ENCODE measurements around the gene ZBED4. TPM values are rescaled to one million over a fixed set of nuclear protein-coding genes. Genes with fewer than 3 reads are reported as not detected.

Gene ZBED4
- total RNA-seq, 1 donor from 2014 or later, result 4.1 TPM

DNA sequence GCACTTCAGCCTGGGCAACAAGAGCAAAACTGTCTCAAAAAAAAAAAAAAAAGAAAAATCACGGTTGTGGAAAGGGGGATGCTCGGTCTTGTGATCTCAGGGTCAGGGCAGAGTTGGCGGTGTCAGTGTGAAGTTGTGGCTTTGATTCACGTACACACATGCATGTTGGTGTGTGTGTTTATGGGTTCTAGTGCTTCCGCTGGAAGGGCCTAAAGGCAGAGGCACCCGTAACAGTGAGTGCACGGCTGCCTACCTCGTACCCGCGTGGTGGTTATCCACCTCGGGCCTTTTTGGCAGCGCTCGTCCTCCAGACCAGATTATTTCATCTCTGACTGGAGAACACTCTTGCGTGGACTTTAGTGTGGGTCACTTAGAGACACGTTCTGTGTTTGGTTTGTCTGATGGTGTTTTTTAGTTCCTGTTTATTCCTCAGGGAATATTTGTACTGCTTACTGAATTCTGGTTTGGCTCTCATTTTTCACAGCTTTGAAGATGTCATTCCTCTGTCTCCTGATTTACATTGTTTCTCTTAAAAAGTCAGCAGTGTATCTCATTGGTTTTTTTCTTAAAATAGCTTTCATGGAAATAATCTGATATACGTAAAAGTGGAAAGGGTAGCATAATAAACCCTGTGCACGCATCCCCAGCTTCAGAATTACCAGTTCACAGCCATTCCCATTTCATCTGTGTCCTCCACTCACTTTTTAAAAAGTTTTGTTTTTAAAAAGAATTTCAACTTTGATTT is 15.6 kb downstream of the ZBED4 start:
- peaks cover 26% of the 10 kb centered on the region for H3K36me3 ChIP-seq
- intact Hi-C loops (cut with micrococcal nuclease), result no loop called here
- TF ChIP-seq, protein P1, sequence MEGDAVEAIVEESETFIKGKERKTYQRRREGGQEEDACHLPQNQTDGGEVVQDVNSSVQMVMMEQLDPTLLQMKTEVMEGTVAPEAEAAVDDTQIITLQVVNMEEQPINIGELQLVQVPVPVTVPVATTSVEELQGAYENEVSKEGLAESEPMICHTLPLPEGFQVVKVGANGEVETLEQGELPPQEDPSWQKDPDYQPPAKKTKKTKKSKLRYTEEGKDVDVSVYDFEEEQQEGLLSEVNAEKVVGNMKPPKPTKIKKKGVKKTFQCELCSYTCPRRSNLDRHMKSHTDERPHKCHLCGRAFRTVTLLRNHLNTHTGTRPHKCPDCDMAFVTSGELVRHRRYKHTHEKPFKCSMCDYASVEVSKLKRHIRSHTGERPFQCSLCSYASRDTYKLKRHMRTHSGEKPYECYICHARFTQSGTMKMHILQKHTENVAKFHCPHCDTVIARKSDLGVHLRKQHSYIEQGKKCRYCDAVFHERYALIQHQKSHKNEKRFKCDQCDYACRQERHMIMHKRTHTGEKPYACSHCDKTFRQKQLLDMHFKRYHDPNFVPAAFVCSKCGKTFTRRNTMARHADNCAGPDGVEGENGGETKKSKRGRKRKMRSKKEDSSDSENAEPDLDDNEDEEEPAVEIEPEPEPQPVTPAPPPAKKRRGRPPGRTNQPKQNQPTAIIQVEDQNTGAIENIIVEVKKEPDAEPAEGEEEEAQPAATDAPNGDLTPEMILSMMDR (IDR thresholded peaks at IDR 0.05; ENCODE audit: borderline replicate concordance), result no peak
- H3K27ac ChIP-seq (replicated peaks), result no peak overlapping the region
- H3K4me1 ChIP-seq, result no peaks in the 10 kb centered on the region
- H3K9me3 ChIP-seq (replicated peaks), result peaks cover 48% of the 10 kb centered on the region
- no peaks in the 10 kb centered on the region for H3K27me3 ChIP-seq (ENCODE audit: low read depth)
- DNase-seq, result no peak
- no peak overlapping the region for H3K4me3 ChIP-seq

DNA sequence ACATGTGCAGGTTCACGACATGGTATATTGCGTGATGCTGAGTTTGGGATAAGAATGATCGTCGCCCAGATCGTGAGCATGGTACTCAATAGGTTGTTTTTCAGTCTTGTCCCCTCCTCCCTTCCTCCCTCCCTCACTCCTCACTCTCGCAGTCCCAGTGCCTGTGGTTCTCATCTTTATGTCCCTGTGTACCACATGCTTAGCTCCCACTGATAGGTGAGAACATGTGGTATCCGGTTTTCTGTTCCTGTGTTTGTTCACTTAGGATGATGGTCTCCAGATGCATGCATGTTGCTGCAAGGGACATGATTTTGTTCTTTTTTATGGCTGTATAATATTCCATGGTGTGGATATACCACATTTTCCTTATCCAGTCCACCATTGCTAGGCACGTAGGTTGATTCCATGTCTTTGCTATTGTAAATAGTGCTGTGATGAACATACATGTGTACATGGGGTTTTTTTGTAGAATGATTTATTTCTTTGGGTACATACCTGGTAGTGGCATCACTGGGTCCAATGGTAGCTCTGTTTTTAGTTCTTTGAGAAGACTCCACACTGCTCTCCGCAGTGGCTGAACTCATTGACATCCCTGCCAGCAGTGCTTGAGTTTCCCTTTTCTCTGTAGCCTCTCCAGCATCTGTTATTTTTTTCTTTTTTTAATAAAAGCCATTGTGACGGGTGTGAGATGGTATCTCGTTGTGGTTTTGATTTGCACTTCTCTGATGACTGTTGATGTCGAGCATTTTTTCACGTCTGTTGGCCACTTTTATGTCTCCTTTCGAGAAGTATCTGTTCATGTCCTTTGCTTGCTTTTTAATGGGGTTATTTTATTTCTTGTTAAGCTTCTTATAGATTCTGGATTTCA is 16.4 kb downstream of the ZBED4 start:
- no peaks in the 10 kb centered on the region for H3K4me1 ChIP-seq
- TF ChIP-seq, protein P1 (IDR thresholded peaks at IDR 0.05; ENCODE audit: borderline replicate concordance), result no peak
- peaks cover 26% of the 10 kb centered on the region for H3K36me3 ChIP-seq
- DNase-seq, result no peak
- H3K9me3 ChIP-seq (replicated peaks), result peaks cover 44% of the 10 kb centered on the region
- intact Hi-C loops (cut with micrococcal nuclease), result no loop called here
- H3K4me3 ChIP-seq, result no peak overlapping the region
- no peaks in the 10 kb centered on the region for H3K27me3 ChIP-seq (ENCODE audit: low read depth)
- no peak overlapping the region for H3K27ac ChIP-seq (replicated peaks)

DNA sequence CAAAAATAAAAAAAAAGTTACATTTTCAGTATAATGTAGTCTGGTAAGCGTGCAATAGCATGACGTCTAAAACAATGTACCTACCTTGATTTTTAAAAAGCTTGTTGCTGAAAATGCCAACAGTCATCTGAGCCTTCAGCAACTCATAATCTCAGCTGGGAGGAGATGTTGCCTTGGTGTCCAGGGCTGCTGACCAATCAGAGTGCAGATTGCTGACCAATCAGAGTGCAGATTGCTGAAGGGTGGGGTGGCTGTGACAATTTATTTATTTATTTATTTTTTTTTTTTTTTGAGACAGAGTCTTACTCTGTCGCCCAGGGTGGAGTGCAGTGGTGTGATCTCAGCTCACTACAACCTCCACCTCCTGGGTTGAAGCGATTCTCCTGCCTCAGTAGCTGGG is 17.8 kb downstream of the ZBED4 start:
- intact Hi-C loops (cut with micrococcal nuclease), result no loop called here
- no peak overlapping the region for H3K4me3 ChIP-seq
- H3K27ac ChIP-seq (replicated peaks), result no peak overlapping the region
- TF ChIP-seq, protein P1 (IDR thresholded peaks at IDR 0.05; ENCODE audit: borderline replicate concordance), result no peak
- no peaks in the 10 kb centered on the region for H3K4me1 ChIP-seq
- H3K9me3 ChIP-seq (replicated peaks), result peaks cover 30% of the 10 kb centered on the region
- DNase-seq, result no peak
- H3K36me3 ChIP-seq, result peaks cover 24% of the 10 kb centered on the region
- no peaks in the 10 kb centered on the region for H3K27me3 ChIP-seq (ENCODE audit: low read depth)

DNA sequence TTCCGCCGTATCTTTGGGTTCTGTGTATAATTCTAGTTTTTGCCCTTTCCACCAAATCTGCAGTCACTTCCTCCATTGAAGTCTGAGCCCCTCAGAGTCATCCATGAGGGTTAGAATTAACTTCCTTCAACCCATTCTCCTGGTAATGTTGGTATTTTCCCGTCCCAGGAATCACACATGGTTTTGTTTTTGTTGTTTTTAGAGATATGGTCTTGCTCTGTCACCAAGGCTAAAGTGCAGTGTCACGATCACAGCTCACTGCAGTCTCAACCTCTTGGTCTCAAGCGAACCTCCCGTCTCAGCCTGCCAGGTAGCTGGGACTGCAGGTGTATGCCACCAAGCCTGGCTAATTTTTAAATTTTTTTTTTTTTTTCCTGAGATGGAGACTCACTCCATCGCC is 18.7 kb downstream of the ZBED4 start:
- Histone ChIP-seq H3K9me3 (replicated peaks) (peaks cover 21% of the 10 kb centered on the region), H3K36me3 (peaks cover 15% of the 10 kb centered on the region), H3K27ac (replicated peaks) (no peak overlapping the region), H3K27me3 (ENCODE audit: low read depth) (no peaks in the 10 kb centered on the region), H3K4me3 (no peak overlapping the region), H3K4me1 (no peaks in the 10 kb centered on the region)
- DNase-seq, result no peak
- intact Hi-C loops (cut with micrococcal nuclease), result no loop called here
- TF ChIP-seq, protein P1 (IDR thresholded peaks at IDR 0.05; ENCODE audit: borderline replicate concordance), result no peak

DNA sequence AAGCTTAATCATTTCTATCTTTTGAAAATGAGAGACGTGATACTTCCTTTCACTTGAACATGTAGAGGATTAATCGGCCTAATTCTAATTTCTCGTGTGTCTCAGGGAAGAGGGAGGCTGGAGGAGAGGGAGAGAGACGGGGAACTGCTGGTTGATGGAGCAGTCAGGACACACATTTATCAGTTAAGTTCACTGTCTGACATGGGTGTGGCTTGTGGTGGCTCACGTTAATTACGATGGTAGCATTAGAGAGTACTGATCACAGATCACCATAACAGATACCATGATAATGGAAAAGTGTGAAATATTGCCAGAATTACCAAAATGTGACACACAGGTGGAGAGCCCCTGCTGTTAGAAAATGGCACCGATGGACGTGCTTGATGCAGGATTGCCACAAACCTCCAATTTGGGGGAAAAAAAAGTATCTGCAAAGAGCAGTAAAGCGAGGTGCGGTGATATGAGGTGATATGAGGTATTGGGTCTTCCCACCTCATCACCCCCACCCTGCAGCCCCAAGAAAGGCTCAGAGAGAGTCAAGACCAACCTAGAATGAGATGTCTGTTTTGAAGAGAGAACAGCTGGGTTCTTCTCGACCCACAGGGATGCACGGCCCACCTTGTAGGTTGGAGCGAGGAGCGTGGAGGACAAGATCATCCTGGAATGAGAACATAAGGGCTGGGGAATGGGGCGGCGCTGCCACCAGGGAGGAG is 19.7 kb downstream of the ZBED4 start:
- H3K27ac ChIP-seq (replicated peaks), result no peak overlapping the region
- H3K9me3 ChIP-seq (replicated peaks), result peaks cover 18% of the 10 kb centered on the region
- H3K4me1 ChIP-seq, result no peaks in the 10 kb centered on the region
- H3K27me3 ChIP-seq (ENCODE audit: low read depth), result no peaks in the 10 kb centered on the region
- H3K4me3 ChIP-seq, result no peak overlapping the region
- peaks cover 8% of the 10 kb centered on the region for H3K36me3 ChIP-seq
- TF ChIP-seq, protein P1 (IDR thresholded peaks at IDR 0.05; ENCODE audit: borderline replicate concordance), result no peak
- no peak for DNase-seq
- intact Hi-C loops (cut with micrococcal nuclease), result no loop called here
